K562 (cell line): Measurements from ENCODE around the gene ZSCAN32. TPM values are rescaled to one million over a fixed set of nuclear protein-coding genes. Genes with fewer than 3 reads are reported as not detected.

Source experiments
- EHMT2 ChIP-seq: fragments of 450-650 bp; IDR thresholded peaks from 2 replicates; pipeline ENCODE4 v1.6.1; 2018; ENCODE audit warnings: antibody characterized with exemption
- EP400 ChIP-seq: fragments of 450-650 bp; IDR thresholded peaks from 2 replicates; pipeline ENCODE4 v1.6.1; 2017; ENCODE audit warnings: antibody characterized with exemption, mild to moderate bottlenecking, moderate library complexity
- ETV5 ChIP-seq: sonication (generic); formaldehyde crosslinking; IDR thresholded peaks from 2 replicates; pipeline ENCODE4 v1.4.0; 2020; ENCODE audit warnings: low read depth, mild to moderate bottlenecking, missing genetic modification reagents
- HDAC8 ChIP-seq: fragments of 450-650 bp; IDR thresholded peaks from 2 replicates; pipeline ENCODE4 v1.6.1; 2016; ENCODE audit warnings: mild to moderate bottlenecking, missing genetic modification characterization, moderate library complexity, missing compliant biosample characterization
- L3MBTL2 ChIP-seq: fragments of 450-650 bp; IDR thresholded peaks from 2 replicates; pipeline ENCODE4 v1.6.1; 2016; ENCODE audit warnings: mild to moderate bottlenecking, moderate library complexity
- NR2C1 ChIP-seq, 2 experiments: fragments of 450-650 bp; IDR thresholded peaks; 2 replicates each; pipeline ENCODE4 v1.6.1; 2017; ENCODE audit warnings: mild to moderate bottlenecking in 2 of 2, antibody characterized with exemption in 1 of 2, inconsistent platforms in 1 of 2, missing compliant biosample characterization in 1 of 2, missing genetic modification characterization in 1 of 2
- NR2C2 ChIP-seq, 2 experiments: fragments of 200-800 bp in 1 of 2; sonication (Bioruptor generic) in 1 of 2; sonication (generic) in 1 of 2; formaldehyde crosslinking in 1 of 2; IDR thresholded peaks; 2 replicates each; pipeline versions ENCODE4 v1.6.1 to v1.8.0; 2016 to 2022; ENCODE audit warnings: mild to moderate bottlenecking in 1 of 2, missing compliant biosample characterization in 1 of 2, missing genetic modification characterization in 1 of 2, missing genetic modification reagents in 1 of 2
- NRF1 ChIP-seq, 2 experiments: fragments of 450-650 bp; IDR thresholded peaks in 1 of 2; conservative IDR thresholded peaks in 1 of 2; 2 replicates each; pipeline ENCODE4 v1.6.1; 2014; ENCODE audit warnings: mild to moderate bottlenecking in 2 of 2
- PHF8 ChIP-seq: fragments of 200-600 bp; sonication (generic); IDR thresholded peaks from 2 replicates; pipeline ENCODE4 v1.6.1; 2012; ENCODE audit warnings: mixed run types, mild to moderate bottlenecking, inconsistent platforms, low read length, moderate library complexity, borderline replicate concordance
- SMARCA4 ChIP-seq: fragments of 450-650 bp; IDR thresholded peaks from 2 replicates; pipeline ENCODE4 v1.6.1; 2016
- SRSF1 ChIP-seq: fragments of 200-400 bp; formaldehyde crosslinking; IDR thresholded peaks from 2 replicates; pipeline ENCODE4 v1.6.1; 2017; ENCODE audit warnings: mild to moderate bottlenecking, low read depth, low read length, moderate library complexity
- polyA plus RNA-seq, 8 experiments: library from polyadenylated mRNA; depleted of rRNA in 4 of 8; stranded (reverse) in 5 of 8; unstranded in 3 of 8; fragments of >200 nt; fragmentation: Nextera tagmentation in 2 of 8; fragmentation: Illumina TruSeq in 1 of 8; extraction: Ambion mirVana in 2 of 8; extraction: Trizol in 1 of 8; gene quantifications; 2 replicates each; pipeline versions ENCODE4 v1.2.1 to v1.2.3, GENCODE V29; 2011 to 2014; ENCODE audit warnings: inconsistent platforms in 1 of 8, missing spikeins in 1 of 8
- total RNA-seq, 7 experiments: library from RNA; depleted of rRNA in 6 of 7; stranded (reverse); fragments of >200 nt in 6 of 7; fragmentation: Illumina TruSeq in 2 of 7; extraction: Trizol in 2 of 7; gene quantifications; 2 replicates each; pipeline versions ENCODE4 v1.2.1 to v1.2.3, GENCODE V29; 2011 to 2021; ENCODE audit warnings: low replicate concordance in 1 of 7
- TF ChIP-seq, protein P1 (sequence below): fragments of 450-650 bp; IDR thresholded peaks from one replicate; pipeline ENCODE4 v1.6.1; 2018; ENCODE audit warnings: mild to moderate bottlenecking, moderate library complexity; ENCODE audit not compliant: partially characterized antibody
- TF ChIP-seq, protein P2 (sequence below): sonication (generic); formaldehyde crosslinking; IDR thresholded peaks from 2 replicates; pipeline ENCODE4 v1.8.1; 2023; ENCODE audit warnings: mild to moderate bottlenecking, missing genetic modification reagents
- TF ChIP-seq, protein P3 (sequence below): sonication (generic); formaldehyde crosslinking; IDR thresholded peaks from 2 replicates; pipeline ENCODE4 v1.8.0; 2022; ENCODE audit warnings: missing genetic modification reagents, mild to moderate bottlenecking, moderate library complexity, borderline replicate concordance
- TF ChIP-seq, protein P4 (sequence below): fragments of 450-650 bp; IDR thresholded peaks from 2 replicates; pipeline ENCODE4 v1.6.1; 2016; ENCODE audit warnings: low read depth

ZSCAN32 gene
- total and polyA plus RNA-seq, 9 of the 15 experiments (the other 6 are each of a cell fraction or from before 2014, with no cell fraction given): 16.0 to 29.4 (median 19.2) TPM

DNA sequence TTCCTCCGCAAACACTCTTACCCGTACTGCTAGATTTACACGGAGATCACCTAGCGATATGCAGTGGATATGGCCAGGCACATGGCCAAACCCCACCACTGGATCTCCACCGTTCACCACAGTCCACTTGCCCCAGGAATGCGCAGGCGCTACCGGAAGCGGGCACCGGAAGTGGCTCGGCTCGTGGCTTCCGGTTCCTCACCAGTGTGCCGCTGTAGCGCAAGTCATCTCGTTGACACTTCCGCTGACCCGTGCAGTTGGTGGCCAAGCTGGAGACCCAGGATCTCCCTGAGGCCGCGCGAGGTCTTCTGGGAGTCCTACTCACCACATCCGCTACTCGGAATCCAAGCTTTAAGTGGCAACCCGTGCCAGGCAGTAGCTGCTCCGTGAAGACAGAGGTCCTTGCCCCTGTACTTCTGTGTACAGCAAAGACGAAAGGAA is 31.0 kb upstream of the ZSCAN32 start (continued):
- TF ChIP-seq, protein P1, sequence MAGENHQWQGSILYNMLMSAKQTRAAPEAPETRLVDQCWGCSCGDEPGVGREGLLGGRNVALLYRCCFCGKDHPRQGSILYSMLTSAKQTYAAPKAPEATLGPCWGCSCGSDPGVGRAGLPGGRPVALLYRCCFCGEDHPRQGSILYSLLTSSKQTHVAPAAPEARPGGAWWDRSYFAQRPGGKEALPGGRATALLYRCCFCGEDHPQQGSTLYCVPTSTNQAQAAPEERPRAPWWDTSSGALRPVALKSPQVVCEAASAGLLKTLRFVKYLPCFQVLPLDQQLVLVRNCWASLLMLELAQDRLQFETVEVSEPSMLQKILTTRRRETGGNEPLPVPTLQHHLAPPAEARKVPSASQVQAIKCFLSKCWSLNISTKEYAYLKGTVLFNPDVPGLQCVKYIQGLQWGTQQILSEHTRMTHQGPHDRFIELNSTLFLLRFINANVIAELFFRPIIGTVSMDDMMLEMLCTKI: no peak
- TF ChIP-seq, protein P2, sequence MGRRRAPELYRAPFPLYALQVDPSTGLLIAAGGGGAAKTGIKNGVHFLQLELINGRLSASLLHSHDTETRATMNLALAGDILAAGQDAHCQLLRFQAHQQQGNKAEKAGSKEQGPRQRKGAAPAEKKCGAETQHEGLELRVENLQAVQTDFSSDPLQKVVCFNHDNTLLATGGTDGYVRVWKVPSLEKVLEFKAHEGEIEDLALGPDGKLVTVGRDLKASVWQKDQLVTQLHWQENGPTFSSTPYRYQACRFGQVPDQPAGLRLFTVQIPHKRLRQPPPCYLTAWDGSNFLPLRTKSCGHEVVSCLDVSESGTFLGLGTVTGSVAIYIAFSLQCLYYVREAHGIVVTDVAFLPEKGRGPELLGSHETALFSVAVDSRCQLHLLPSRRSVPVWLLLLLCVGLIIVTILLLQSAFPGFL (CRISPR knock-in tag): no peak
- TF ChIP-seq NR2C2 (CRISPR knock-in tag; IDR thresholded peaks at IDR 0.05): no peak
- peak; percentile 55; the same call in 1 of the 2 replicates for TF ChIP-seq NR2C2 (tag; IDR thresholded peaks at IDR 0.05)
- peak; percentile 20; the same call in 1 of the 2 replicates for TF ChIP-seq PHF8
- peak; percentile 63; the same call in 1 of the 2 replicates for TF ChIP-seq NR2C1 (IDR thresholded peaks at IDR 0.05)
- TF ChIP-seq NR2C1 (tag; IDR thresholded peaks at IDR 0.05): no peak
- no peak for TF ChIP-seq EP400
- no peak for TF ChIP-seq SMARCA4
- peak; percentile 32; the same call in 1 of the 2 replicates for TF ChIP-seq L3MBTL2
- TF ChIP-seq EHMT2: peak; percentile 89
- TF ChIP-seq SRSF1: peak; percentile 57; the same call in 1 of the 2 replicates
- TF ChIP-seq NRF1 (conservative IDR thresholded peaks at IDR 0.05 in 1 of 2, IDR thresholded peaks at IDR 0.05 in 1 of 2): peak; percentile 81 to 87
- TF ChIP-seq, protein P3, sequence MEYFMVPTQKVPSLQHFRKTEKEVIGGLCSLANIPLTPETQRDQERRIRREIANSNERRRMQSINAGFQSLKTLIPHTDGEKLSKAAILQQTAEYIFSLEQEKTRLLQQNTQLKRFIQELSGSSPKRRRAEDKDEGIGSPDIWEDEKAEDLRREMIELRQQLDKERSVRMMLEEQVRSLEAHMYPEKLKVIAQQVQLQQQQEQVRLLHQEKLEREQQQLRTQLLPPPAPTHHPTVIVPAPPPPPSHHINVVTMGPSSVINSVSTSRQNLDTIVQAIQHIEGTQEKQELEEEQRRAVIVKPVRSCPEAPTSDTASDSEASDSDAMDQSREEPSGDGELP (CRISPR knock-in tag): peak; percentile 29; the same call in 1 of the 2 replicates
- TF ChIP-seq, protein P4, sequence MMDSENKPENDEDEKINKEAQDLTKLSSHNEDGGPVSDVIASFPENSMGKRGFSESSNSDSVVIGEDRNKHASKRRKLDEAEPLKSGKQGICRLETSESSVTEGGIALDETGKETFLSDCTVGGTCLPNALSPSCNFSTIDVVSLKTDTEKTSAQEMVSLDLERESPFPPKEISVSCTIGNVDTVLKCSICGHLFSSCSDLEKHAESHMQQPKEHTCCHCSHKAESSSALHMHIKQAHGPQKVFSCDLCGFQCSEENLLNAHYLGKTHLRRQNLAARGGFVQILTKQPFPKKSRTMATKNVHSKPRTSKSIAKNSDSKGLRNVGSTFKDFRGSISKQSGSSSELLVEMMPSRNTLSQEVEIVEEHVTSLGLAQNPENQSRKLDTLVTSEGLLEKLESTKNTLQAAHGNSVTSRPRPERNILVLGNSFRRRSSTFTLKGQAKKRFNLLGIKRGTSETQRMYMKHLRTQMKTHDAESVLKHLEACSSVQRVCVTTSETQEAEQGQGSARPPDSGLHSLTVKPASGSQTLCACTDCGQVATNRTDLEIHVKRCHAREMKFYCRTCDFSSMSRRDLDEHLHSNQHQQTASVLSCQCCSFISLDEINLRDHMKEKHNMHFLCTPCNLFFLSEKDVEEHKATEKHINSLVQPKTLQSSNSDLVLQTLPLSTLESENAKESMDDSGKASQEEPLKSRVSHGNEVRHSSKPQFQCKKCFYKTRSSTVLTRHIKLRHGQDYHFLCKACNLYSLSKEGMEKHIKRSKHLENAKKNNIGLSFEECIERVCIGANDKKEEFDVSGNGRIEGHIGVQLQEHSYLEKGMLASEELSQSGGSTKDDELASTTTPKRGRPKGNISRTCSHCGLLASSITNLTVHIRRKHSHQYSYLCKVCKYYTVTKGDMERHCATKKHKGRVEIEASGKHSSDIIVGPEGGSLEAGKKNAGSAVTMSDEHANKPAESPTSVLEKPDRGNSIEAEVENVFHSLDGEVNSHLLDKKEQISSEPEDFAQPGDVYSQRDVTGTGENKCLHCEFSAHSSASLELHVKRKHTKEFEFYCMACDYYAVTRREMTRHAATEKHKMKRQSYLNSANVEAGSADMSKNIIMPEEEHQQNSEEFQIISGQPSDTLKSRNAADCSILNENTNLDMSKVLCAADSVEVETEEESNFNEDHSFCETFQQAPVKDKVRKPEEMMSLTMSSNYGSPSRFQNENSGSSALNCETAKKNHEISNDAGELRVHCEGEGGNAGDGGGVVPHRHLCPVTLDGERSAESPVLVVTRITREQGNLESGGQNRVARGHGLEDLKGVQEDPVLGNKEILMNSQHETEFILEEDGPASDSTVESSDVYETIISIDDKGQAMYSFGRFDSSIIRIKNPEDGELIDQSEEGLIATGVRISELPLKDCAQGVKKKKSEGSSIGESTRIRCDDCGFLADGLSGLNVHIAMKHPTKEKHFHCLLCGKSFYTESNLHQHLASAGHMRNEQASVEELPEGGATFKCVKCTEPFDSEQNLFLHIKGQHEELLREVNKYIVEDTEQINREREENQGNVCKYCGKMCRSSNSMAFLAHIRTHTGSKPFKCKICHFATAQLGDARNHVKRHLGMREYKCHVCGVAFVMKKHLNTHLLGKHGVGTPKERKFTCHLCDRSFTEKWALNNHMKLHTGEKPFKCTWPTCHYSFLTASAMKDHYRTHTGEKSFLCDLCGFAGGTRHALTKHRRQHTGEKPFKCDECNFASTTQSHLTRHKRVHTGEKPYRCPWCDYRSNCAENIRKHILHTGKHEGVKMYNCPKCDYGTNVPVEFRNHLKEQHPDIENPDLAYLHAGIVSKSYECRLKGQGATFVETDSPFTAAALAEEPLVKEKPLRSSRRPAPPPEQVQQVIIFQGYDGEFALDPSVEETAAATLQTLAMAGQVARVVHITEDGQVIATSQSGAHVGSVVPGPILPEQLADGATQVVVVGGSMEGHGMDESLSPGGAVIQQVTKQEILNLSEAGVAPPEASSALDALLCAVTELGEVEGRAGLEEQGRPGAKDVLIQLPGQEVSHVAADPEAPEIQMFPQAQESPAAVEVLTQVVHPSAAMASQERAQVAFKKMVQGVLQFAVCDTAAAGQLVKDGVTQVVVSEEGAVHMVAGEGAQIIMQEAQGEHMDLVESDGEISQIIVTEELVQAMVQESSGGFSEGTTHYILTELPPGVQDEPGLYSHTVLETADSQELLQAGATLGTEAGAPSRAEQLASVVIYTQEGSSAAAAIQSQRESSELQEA: no peak
- TF ChIP-seq ETV5 (CRISPR knock-in tag): peak; percentile 46; the same call in 1 of the 2 replicates
- TF ChIP-seq HDAC8 (tag): no peak
